Loucy (cell line): ENCODE data around the gene TAGLN2.
A peak's percentile ranks its signal among the peaks of the same experiment; 100 is the strongest.

Source experiments
- H2AFZ ChIP-seq: fragments of 200-600 bp; sonication (generic); 2 replicates; pipeline ENCODE4 v1.6.0; 2016; ENCODE audit warnings: antibody characterized with exemption, mild to moderate bottlenecking, low read length, moderate library complexity
- H3F3A ChIP-seq: fragments of 200-600 bp; 2 replicates; pipeline ENCODE4 v1.6.0; 2016; ENCODE audit warnings: antibody characterized with exemption, low read depth, mild to moderate bottlenecking
- H3K27me3 ChIP-seq: fragments of 200-600 bp; sonication (generic); 2 replicates; pipeline ENCODE4 v1.6.1; 2014; ENCODE audit warnings: low read length, mild to moderate bottlenecking; ENCODE audit not compliant: insufficient read depth, poor library complexity, severe bottlenecking
- H3K36me3 ChIP-seq: fragments of 200-600 bp; sonication (generic); 2 replicates; pipeline ENCODE4 v1.6.1; 2016; ENCODE audit warnings: low read length; ENCODE audit not compliant: insufficient read depth
- H3K4me1 ChIP-seq: fragments of 200-600 bp; sonication (generic); 2 replicates; pipeline ENCODE4 v1.5.1; 2014; ENCODE audit warnings: low read length, mild to moderate bottlenecking; ENCODE audit not compliant: insufficient read depth, poor library complexity, severe bottlenecking
- H3K4me2 ChIP-seq: fragments of 200-600 bp; sonication (generic); 2 replicates; pipeline ENCODE4 v1.6.0; 2014; ENCODE audit warnings: antibody characterized with exemption, low read length, low read depth, mild to moderate bottlenecking; ENCODE audit not compliant: poor library complexity, severe bottlenecking
- H3K4me3 ChIP-seq: fragments of 200-600 bp; sonication (generic); 2 replicates; pipeline ENCODE4 v1.5.1; 2014; ENCODE audit warnings: low read length, mild to moderate bottlenecking, mixed read lengths; ENCODE audit not compliant: poor library complexity, severe bottlenecking
- H3K79me2 ChIP-seq: fragments of 200-600 bp; sonication (generic); 2 replicates; pipeline ENCODE4 v1.6.1; 2014; ENCODE audit warnings: low read length; ENCODE audit not compliant: insufficient read depth
- H3K9ac ChIP-seq: fragments of 200-600 bp; sonication (generic); 2 replicates; pipeline ENCODE4 v1.6.0; 2014; ENCODE audit warnings: mild to moderate bottlenecking, low read depth, low read length, moderate library complexity; ENCODE audit not compliant: poor library complexity, severe bottlenecking
- H3K9me2 ChIP-seq: fragments of 200-600 bp; sonication (generic); replicated peaks from 2 replicates; pipeline ENCODE4 v1.6.1; 2016; ENCODE audit warnings: low read depth, low read length, mixed read lengths
- H3K9me3 ChIP-seq: fragments of 200-600 bp; sonication (generic); 2 replicates; pipeline ENCODE4 v1.6.1; 2014; ENCODE audit warnings: mild to moderate bottlenecking, antibody characterized with exemption, low read length, low read depth; ENCODE audit not compliant: insufficient read depth
- H4K20me1 ChIP-seq: fragments of 200-600 bp; sonication (generic); 2 replicates; pipeline ENCODE4 v1.6.0; 2014; ENCODE audit warnings: antibody characterized with exemption, low read length, mild to moderate bottlenecking; ENCODE audit not compliant: insufficient read depth, poor library complexity, severe bottlenecking
- EZH2phosphoT487 ChIP-seq: fragments of 200-600 bp; IDR thresholded peaks from 2 replicates; pipeline ENCODE4 v1.6.1; 2018; ENCODE audit warnings: antibody characterized with exemption, mild to moderate bottlenecking, moderate library complexity, borderline replicate concordance
- TF ChIP-seq, protein P1 (sequence below): fragments of 200-600 bp; sonication (generic); conservative IDR thresholded peaks from 2 replicates; pipeline ENCODE4 v1.5.1; 2014; ENCODE audit warnings: mild to moderate bottlenecking, antibody characterized with exemption, low read length

TAGLN2 gene

DNA sequence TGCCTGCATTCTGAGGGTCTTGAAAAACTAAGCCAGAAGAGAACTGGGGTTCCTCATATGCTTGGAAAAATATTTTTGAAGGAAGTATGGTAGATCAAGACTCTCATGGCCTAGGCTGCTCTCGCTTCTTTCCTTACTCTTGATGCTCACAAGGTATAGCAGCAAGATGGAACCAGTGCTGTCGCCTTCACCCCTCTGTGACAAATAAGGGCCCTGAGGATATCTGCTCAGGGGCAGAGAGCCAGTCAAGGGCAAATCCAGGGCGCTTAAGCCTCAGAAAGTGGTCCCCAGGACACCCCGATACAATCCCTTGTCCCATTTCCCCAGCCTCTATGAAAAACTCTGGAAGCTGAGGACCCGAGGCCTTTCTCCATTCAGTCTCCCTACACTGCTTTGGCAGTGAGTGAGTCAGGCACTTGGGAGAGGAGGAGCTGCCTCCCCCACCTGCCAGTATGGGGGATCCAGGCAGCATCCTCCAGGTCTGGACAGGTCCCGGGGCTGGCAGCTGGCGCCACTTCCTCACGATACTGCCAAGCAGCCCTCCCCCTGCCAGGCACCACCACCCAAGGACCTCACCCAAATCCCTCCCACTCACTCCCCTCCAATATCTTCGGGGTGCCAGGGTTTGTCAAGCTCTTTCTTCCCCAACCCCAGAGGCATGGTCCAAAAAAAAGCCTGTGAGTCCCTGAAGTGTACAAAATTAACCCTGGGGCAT is 18.8 kb upstream of the TAGLN2 start:
- no peaks in the 10 kb centered on the region for H3K36me3 ChIP-seq
- no peaks in the 10 kb centered on the region for H3F3A ChIP-seq
- H3K9me2 ChIP-seq, result no peaks in the 10 kb centered on the region
- peaks cover 6% of the 10 kb centered on the region for H3K4me1 ChIP-seq
- no peaks in the 10 kb centered on the region for H3K79me2 ChIP-seq
- H4K20me1 ChIP-seq, result no peaks in the 10 kb centered on the region
- no peaks in the 10 kb centered on the region for H3K27me3 ChIP-seq
- H3K9me3 ChIP-seq, result no peaks in the 10 kb centered on the region
- no peak overlapping the region for H3K9ac ChIP-seq
- TF ChIP-seq, protein P1, sequence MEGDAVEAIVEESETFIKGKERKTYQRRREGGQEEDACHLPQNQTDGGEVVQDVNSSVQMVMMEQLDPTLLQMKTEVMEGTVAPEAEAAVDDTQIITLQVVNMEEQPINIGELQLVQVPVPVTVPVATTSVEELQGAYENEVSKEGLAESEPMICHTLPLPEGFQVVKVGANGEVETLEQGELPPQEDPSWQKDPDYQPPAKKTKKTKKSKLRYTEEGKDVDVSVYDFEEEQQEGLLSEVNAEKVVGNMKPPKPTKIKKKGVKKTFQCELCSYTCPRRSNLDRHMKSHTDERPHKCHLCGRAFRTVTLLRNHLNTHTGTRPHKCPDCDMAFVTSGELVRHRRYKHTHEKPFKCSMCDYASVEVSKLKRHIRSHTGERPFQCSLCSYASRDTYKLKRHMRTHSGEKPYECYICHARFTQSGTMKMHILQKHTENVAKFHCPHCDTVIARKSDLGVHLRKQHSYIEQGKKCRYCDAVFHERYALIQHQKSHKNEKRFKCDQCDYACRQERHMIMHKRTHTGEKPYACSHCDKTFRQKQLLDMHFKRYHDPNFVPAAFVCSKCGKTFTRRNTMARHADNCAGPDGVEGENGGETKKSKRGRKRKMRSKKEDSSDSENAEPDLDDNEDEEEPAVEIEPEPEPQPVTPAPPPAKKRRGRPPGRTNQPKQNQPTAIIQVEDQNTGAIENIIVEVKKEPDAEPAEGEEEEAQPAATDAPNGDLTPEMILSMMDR, result no peak
- TF ChIP-seq EZH2phosphoT487, result no peak
- peak overlapping the region; percentile 89 for H3K4me2 ChIP-seq
- no peak overlapping the region for H2AFZ ChIP-seq
- no peak overlapping the region for H3K4me3 ChIP-seq

DNA sequence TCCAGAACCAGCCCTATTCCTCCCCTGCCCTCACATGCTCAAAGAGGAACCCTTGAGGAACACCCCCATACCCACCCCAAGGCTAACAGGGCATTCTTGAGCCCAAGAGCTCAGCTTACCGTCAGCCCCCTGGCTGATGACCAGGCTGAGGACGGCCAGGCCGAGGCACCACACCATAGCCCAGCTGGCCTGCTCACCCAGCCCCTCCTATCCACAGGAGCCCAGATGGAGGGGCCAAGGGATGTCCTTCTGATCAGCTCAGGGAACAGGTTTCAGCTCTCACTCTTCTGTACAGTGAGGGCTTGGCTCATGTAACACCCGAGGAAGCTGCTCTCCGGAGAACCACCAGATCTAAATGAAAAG is 18.0 kb upstream of the TAGLN2 start:
- Histone ChIP-seq H4K20me1 (no peaks in the 10 kb centered on the region), H3K4me2 (no peak overlapping the region), H3K9ac (no peak overlapping the region), H3K9me2 (no peaks in the 10 kb centered on the region), H3K4me3 (no peak overlapping the region), H3K4me1 (peaks cover 6% of the 10 kb centered on the region), H2AFZ (no peak overlapping the region), H3K27me3 (no peaks in the 10 kb centered on the region), H3K9me3 (no peaks in the 10 kb centered on the region), H3K36me3 (no peaks in the 10 kb centered on the region), H3F3A (no peaks in the 10 kb centered on the region), H3K79me2 (no peaks in the 10 kb centered on the region)
- TF ChIP-seq EZH2phosphoT487, result no peak
- TF ChIP-seq, protein P1, result no peak

DNA sequence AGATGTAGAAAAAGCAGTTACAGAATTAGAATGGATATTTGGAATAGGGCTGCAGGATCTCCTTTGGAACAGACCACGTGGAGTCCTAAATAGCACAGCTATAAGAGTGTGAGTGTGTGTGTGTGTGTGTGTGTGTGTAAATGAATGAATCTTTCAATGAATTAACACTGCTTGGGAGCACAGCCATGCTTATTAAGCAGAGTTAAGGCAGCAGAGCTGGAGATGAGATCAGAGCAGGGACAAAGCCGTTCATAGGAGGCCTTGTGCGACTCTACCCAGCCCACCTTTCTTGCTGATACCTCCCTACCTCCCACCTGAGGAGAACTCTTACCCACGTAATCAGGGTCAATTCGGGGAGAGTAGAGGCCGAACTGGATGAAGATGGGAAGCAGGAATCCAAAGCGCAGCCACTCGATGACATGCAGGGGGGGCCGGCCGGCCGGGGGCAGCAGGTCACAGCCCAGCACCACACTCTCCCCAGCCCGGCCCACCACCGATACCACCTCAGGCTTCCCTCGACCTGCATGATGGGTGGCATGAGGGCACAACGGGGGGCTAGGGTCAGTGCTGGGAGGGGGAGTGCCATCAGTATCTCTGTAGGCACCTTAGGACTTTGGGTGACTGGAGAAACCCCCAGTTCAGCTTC is 17.4 kb upstream of the TAGLN2 start:
- H3K9me2 ChIP-seq, result no peaks in the 10 kb centered on the region
- peaks cover 6% of the 10 kb centered on the region for H3K4me1 ChIP-seq
- no peak overlapping the region for H3K4me2 ChIP-seq
- H2AFZ ChIP-seq, result no peak overlapping the region
- H3K36me3 ChIP-seq, result no peaks in the 10 kb centered on the region
- no peaks in the 10 kb centered on the region for H3K9me3 ChIP-seq
- H3K9ac ChIP-seq, result no peak overlapping the region
- H3K4me3 ChIP-seq, result no peak overlapping the region
- H4K20me1 ChIP-seq, result no peaks in the 10 kb centered on the region
- H3K79me2 ChIP-seq, result no peaks in the 10 kb centered on the region
- no peaks in the 10 kb centered on the region for H3F3A ChIP-seq
- no peak for TF ChIP-seq EZH2phosphoT487
- TF ChIP-seq, protein P1, result no peak
- no peaks in the 10 kb centered on the region for H3K27me3 ChIP-seq
